ENCODE data around the gene NEURL2.
"Not testable (repeated sequence)": the region's sequence is repeated elsewhere in the genome, so short reads cannot be mapped to it uniquely, and the experiment has no call there.

Gene NEURL2

GRCh38 chr20:45919542-45920399 lies 28.8 kb upstream of the NEURL2 start:
- DNase-seq, result no peak

GRCh38 chr20:45918779-45919537 lies 27.9 kb upstream of the NEURL2 start:
- no peak for DNase-seq

- no peak for DNase-seq
Measured at GRCh38 chr20:45918182-45918737, 27.3 kb upstream of the NEURL2 start.

- no peak for DNase-seq
Measured at GRCh38 chr20:45917790-45918141, 26.8 kb upstream of the NEURL2 start.

GRCh38 chr20:45913116-45913515 lies 22.1 kb upstream of the NEURL2 start:
- no peak for DNase-seq

GRCh38 chr20:45912344-45912682 lies 21.3 kb upstream of the NEURL2 start:
- no peak for DNase-seq

GRCh38 chr20:45911486-45912343 lies 20.7 kb upstream of the NEURL2 start, which contains the start of gene PLTP:
TSS of gene PLTP (minus strand) at chr20:45912155. CDS start at chr20:45911452, 703 bp downstream.
- DNase-seq, result peak; percentile 69

GRCh38 chr20:45910670-45911485 lies 19.9 kb upstream of the NEURL2 start:
- peak; percentile 100 for DNase-seq

GRCh38 chr20:45909817-45910669 lies 19.0 kb upstream of the NEURL2 start:
- DNase-seq, result no peak

GRCh38 chr20:45909336-45909808 lies 18.4 kb upstream of the NEURL2 start:
- no peak for DNase-seq

- no peak for DNase-seq
Measured at GRCh38 chr20:45908084-45908483, 17.1 kb upstream of the NEURL2 start.

- no peak for DNase-seq
Measured at GRCh38 chr20:45907219-45907948, 16.4 kb upstream of the NEURL2 start.

- no peak for DNase-seq
Measured at GRCh38 chr20:45905505-45906079, 14.6 kb upstream of the NEURL2 start.

GRCh38 chr20:45904583-45905504 lies 13.8 kb upstream of the NEURL2 start:
- DNase-seq, result no peak

- no peak for DNase-seq
Measured at GRCh38 chr20:45902199-45902701, 11.2 kb upstream of the NEURL2 start.

- not testable (repeated sequence) for DNase-seq
Measured at GRCh38 chr20:45901332-45901731, 10.3 kb upstream of the NEURL2 start.

- DNase-seq, result no peak
Measured at GRCh38 chr20:45899046-45899835, 8.2 kb upstream of the NEURL2 start.

- DNase-seq, result no peak
Measured at GRCh38 chr20:45898285-45898684, 7.3 kb upstream of the NEURL2 start.
